Ascending aorta (tissue), 2 donors: Measurements from ENCODE around the gene TTLL5. TPM values are rescaled to one million over a fixed set of nuclear protein-coding genes. Genes with fewer than 3 reads are reported as not detected.

Experiments
- DNase-seq, 2 donors: peaks; one replicate each; pipeline ENCODE4 v3.0.0-alpha.2; 2019; ENCODE audit warnings: low spot score in 2 of 2
- H3K27ac ChIP-seq, 2 donors: fragments of 200-600 bp; sonication (generic); one replicate each; pipeline ENCODE4 v1.5.1; 2016 to 2017; ENCODE audit warnings: mild to moderate bottlenecking in 1 of 2
- H3K27me3 ChIP-seq: fragments of 200-600 bp; sonication (generic); one replicate; pipeline ENCODE4 v1.5.1; 2017
- H3K36me3 ChIP-seq, 2 donors: fragments of 200-600 bp; sonication (generic); one replicate each; pipeline ENCODE4 v1.5.1; 2016
- H3K4me1 ChIP-seq, 2 donors: fragments of 200-600 bp; sonication (generic); one replicate each; pipeline ENCODE4 v1.5.1; 2016 to 2017; ENCODE audit warnings: mild to moderate bottlenecking in 1 of 2
- H3K4me3 ChIP-seq, 2 donors: fragments of 200-600 bp; sonication (generic); one replicate each; pipeline ENCODE4 v1.5.1; 2016 to 2017; ENCODE audit warnings: mild to moderate bottlenecking in 1 of 2
- H3K9me3 ChIP-seq, 2 donors: fragments of 200-600 bp; sonication (generic); one replicate each; pipeline ENCODE4 v1.5.1; 2016
- CTCF ChIP-seq, 3 experiments: fragments of 200-600 bp in 2 of 3; fragments of 450-650 bp in 1 of 3; sonication (generic) in 2 of 3; IDR thresholded peaks; one replicate each; pipeline ENCODE4 v1.5.1; 2016 to 2019; ENCODE audit warnings: antibody characterized with exemption in 3 of 3, mild to moderate bottlenecking in 1 of 3, moderate library complexity in 1 of 3
- intact Hi-C: fragments of 100-400 bp; cut with DNase I; formaldehyde crosslinking; loops from one replicate; pipeline ENCODE4 v1.15.1; 2023
- total RNA-seq: library from RNA; depleted of rRNA; stranded (reverse); fragments of >200 nt; gene quantifications from one replicate; pipeline ENCODE4 v1.1.0, GENCODE V29; 2016

TTLL5 gene
- total RNA-seq, 1 donor from 2014 or later = 43.1 TPM

DNA sequence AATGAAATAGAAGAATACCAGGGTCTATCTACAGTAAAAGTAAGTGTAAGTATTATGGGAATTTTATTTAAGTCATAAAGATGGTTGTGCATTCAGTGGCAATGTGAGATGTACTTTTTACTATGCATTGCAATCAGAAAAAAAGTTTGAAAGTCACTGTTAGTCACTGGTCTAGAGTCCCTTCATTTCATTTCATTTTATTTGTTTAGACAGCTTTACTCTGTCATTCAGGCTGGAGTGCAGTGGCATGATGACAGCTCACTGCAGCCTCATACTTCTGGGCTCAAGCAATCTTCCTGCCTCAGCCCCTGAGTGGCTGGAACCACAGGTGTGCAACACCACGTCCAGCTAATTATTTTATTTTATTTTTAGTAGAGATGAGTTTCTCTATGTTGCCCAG, 278.2 kb downstream of the TTLL5 start:
- Histone ChIP-seq H3K9me3 (no peaks in the 10 kb centered on the region), H3K4me3 (no peak overlapping the region), H3K27ac (no peak overlapping the region), H3K36me3 (no peaks in the 10 kb centered on the region), H3K4me1 (no peaks in the 10 kb centered on the region), H3K27me3 (no peaks in the 10 kb centered on the region)
- no peak for DNase-seq
- TF ChIP-seq CTCF (IDR thresholded peaks at IDR 0.05) = no peak
- intact Hi-C loops = no loop called here

DNA sequence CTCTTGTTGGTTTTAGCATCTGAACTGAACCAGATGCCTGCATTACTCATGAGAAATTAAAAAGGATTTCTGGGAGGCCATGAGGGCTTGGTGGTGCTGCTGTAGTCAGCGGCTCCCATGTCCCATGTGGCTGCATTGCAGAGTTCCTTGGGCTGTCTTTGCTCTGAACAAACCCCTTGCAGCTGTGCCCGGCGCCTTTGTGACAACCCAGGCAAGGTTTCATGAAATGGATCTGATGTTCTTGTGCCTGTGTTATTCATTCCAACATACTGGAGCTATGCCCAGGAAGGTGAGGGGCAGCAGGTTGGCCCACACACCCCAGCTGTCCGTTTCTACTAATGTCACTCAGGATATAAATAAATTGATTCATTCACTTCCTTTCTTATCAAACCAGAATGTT, 280.0 kb downstream of the TTLL5 start:
- TF ChIP-seq CTCF (IDR thresholded peaks at IDR 0.05) = no peak
- H3K36me3 ChIP-seq = no peaks in the 10 kb centered on the region
- intact Hi-C loops = no loop called here
- H3K4me1 ChIP-seq = no peaks in the 10 kb centered on the region
- no peaks in the 10 kb centered on the region for H3K27me3 ChIP-seq
- no peak for DNase-seq
- no peak overlapping the region for H3K27ac ChIP-seq
- H3K4me3 ChIP-seq = no peak overlapping the region
- H3K9me3 ChIP-seq = no peaks in the 10 kb centered on the region

GRCh38 chr14:75944607-75945241, 283.7 kb downstream of the TTLL5 start:
- intact Hi-C loops = no loop called here
- H3K9me3 ChIP-seq = no peaks in the 10 kb centered on the region
- no peak overlapping the region for H3K4me3 ChIP-seq
- no peaks in the 10 kb centered on the region for H3K4me1 ChIP-seq
- no peaks in the 10 kb centered on the region for H3K36me3 ChIP-seq
- H3K27me3 ChIP-seq = no peaks in the 10 kb centered on the region
- H3K27ac ChIP-seq = no peak overlapping the region
- no peak for TF ChIP-seq CTCF (IDR thresholded peaks at IDR 0.05)
- DNase-seq = no peak

DNA sequence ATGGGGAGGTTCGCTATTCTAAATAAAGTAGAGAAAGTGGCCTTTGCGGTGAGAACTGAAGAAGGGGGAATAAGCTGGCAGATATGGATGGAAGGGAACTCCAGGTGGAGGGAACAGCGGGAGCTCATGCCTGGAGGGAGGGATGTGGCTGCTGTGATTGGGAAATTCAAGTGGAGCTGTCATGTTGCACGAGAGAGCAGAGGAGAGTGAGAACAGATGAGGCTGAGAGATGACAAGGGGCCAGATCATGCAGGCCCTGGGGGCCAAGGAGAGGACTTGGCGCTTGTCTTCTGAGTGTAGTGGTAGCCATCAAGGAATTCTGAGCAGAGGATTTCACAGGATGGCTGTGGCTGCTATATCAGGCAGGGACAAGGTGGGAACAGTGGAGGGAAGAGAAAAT, 285.7 kb downstream of the TTLL5 start:
- intact Hi-C loops = no loop called here
- Histone ChIP-seq H3K36me3 (no peaks in the 10 kb centered on the region), H3K4me3 (no peak overlapping the region), H3K27ac (no peak overlapping the region), H3K27me3 (no peaks in the 10 kb centered on the region), H3K9me3 (no peaks in the 10 kb centered on the region), H3K4me1 (no peaks in the 10 kb centered on the region)
- no peak for TF ChIP-seq CTCF (IDR thresholded peaks at IDR 0.05)
- DNase-seq = no peak

DNA sequence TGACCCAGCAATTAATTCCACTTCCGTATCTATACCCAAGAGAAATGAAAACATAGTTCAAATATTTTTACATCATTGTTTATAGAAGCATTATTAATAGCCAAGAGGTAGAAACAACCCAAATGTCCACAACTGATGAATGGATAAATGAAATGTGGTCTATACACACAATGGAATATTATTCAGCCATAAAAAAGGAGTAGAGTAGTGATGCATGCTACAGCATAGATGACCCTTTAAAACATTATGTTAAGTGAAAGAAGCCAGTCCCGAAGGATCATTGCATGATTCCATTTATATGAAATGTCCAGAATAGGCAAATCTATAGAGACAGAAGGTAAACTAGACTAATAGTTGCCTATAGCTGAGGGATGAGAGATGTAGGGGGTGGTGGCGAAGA, 291.4 kb downstream of the TTLL5 start:
- H3K4me1 ChIP-seq = no peaks in the 10 kb centered on the region
- no peaks in the 10 kb centered on the region for H3K9me3 ChIP-seq
- DNase-seq = no peak
- H3K36me3 ChIP-seq = no peaks in the 10 kb centered on the region
- no peak overlapping the region for H3K4me3 ChIP-seq
- H3K27ac ChIP-seq = no peak overlapping the region
- intact Hi-C loops = no loop called here
- TF ChIP-seq CTCF (IDR thresholded peaks at IDR 0.05) = no peak
- no peaks in the 10 kb centered on the region for H3K27me3 ChIP-seq

DNA sequence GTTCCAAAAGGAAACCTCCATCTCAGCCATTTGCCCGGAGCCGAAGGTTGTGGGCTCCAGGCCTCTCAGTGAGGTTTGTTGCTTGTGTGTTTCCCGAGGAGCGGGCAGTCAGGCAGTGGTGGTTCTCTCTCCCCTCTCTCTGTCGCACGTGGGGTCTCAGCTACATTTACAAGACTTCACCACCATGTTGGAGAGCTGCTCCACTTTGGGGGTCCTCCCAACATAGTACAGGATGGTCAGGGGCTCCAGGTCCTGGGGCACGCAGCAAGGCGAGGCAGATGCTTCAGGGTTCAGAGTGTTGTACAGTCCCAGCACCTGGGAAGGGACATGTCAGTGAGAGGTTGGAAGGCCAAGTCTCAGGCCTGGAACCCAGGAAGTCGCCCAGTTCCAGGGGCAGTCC, 298.0 kb downstream of the TTLL5 start:
- Histone ChIP-seq H3K4me1 (no peaks in the 10 kb centered on the region), H3K4me3 (no peak overlapping the region), H3K27me3 (no peaks in the 10 kb centered on the region), H3K36me3 (peaks cover 37 to 47% of the 10 kb centered on the region in 2 donors), H3K27ac (no peak overlapping the region), H3K9me3 (no peaks in the 10 kb centered on the region)
- DNase-seq = no peak
- intact Hi-C loops = no loop called here
- no peak for TF ChIP-seq CTCF (IDR thresholded peaks at IDR 0.05)
